HG02798 (cell line): ENCODE measurements around the gene VAPA.

Source experiments
- ATAC-seq: cut with Tn5 transposase; IDR thresholded peaks from one replicate; pipeline ENCODE4 v1.9.1; 2021; ENCODE audit warnings: mild to moderate bottlenecking; ENCODE audit not compliant: unreplicated experiment, poor library complexity

VAPA gene, protein sequence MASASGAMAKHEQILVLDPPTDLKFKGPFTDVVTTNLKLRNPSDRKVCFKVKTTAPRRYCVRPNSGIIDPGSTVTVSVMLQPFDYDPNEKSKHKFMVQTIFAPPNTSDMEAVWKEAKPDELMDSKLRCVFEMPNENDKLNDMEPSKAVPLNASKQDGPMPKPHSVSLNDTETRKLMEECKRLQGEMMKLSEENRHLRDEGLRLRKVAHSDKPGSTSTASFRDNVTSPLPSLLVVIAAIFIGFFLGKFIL

GRCh38 chr18:9913526-9914333 is at the start of gene VAPA:
VAPA (plus strand) TSS chr18:9914016; CDS start chr18:9914257, 241 bp downstream.
- ATAC-seq, result peak; percentile 84

- ATAC-seq, result no peak
These were observed 47.9 kb upstream of the VAPA start for GRCh38 chr18:9865764-9866490.

- no peak for ATAC-seq
These were observed 47.2 kb upstream of the VAPA start for GRCh38 chr18:9866627-9867026.

DNA sequence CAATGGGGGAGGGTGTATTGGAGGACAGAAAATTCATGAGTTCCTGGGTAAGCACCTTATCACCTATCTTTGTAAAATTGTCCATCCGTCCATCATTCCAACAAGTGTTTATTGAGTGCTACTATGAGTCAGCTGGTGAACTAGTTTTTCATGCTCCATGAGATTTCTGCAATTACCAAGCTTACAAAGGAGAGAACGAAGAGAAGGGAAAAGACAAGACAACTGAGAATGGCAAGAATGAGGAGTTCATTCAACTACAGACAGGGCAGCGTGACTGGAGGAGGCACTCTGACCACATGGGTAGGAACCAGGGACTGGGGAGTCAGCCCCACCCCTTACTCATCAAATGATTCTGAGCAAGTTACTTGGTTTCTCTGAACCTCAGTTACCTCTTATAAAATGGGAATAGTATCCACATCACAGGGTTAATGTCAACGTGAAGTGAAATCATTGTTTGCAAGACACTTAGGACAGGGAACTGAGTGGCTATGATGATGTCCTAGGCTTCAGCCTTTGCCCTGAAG is 46.7 kb upstream of the VAPA start:
- ATAC-seq, result no peak

- no peak for ATAC-seq
These were observed 44.7 kb upstream of the VAPA start for GRCh38 chr18:9868857-9869714.

DNA sequence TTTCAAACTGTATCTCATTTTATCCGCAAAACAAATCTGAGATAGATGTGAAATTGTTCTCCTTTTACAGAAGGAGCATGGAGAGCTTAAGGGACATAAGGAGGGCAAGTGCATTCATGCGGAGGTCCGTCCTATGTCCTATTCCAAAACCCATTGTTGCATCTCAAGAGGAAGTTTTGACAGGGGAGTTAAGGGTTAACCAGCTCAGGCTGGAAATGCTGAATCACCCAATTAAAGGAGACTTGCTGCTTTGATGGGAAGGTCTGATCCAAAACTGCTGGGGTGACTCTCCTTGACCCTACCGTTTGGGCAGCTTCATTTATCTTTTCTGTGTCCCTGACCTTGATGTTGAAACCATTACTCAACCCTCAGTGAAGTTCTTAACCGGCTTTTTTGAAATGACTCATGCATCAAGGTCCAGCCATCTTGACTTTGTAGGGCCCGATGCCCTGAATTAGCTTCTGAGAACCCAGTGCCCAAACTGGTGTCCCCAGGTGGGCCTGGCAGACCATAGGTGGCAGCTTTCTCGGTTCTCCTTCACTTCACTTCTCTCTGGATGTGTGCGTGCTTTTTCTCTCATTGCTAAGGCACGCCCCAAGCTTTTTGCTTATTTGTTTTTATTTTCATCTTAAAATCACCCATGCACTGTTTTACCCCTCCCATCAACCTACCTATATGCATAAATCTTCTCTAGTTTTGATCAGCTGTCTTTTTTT is 43.9 kb upstream of the VAPA start:
- peak; percentile 71 for ATAC-seq

GRCh38 chr18:9870431-9871008 is 43.3 kb upstream of the VAPA start:
- ATAC-seq, result no peak

- ATAC-seq, result no peak
These were observed 42.5 kb upstream of the VAPA start for GRCh38 chr18:9871244-9871746.

DNA sequence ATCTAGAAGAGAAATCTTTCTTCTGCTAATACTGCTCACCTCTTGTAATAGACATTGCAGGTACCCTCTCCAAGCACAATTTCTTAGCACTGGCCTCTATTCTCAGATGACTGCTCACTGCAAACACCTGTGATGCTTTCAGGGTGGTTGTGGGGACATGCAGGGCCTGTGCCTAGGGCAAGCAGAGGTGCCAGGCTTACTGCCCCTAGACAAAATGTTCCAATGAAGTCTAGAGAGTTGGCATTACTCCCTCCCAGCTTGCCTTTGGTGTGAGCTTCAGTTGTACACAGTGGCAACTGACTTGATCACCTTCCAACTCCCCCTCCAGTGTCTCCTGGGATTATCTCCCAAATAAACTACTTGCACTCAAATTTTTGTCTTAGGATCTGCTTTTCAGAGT is 41.0 kb upstream of the VAPA start:
- ATAC-seq, result no peak

- ATAC-seq, result no peak
These were observed 39.1 kb upstream of the VAPA start for GRCh38 chr18:9874728-9875127.

DNA sequence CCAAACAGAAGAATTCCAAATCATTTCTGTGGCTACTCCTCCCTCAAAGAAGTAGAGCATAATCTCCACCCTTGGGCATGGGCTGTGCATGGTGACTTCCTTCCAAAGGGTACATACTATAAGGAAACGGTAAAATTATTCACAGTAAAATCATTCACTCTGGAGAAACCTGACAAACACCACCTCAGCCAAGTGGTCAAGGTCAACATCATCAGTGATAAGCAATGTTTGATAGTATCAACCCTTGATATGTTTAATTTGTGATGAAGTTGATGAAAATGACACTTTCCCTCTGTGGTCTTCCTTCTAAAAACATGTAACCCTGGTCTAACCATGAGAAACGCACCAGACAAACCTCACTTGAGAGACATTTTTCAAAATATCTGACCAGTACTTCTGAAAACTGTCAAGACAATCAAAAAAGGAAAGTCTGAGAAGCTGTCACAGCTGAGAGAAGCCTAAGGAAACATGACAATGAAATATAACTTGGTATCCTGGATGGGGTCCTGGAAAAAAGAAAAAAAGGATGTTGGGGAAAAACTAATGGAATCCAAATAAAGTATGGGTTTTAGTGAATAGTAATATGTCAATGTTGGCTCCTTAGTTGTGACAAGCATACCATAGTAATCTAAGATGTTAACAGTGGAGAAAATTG is 37.5 kb upstream of the VAPA start:
- no peak for ATAC-seq

DNA sequence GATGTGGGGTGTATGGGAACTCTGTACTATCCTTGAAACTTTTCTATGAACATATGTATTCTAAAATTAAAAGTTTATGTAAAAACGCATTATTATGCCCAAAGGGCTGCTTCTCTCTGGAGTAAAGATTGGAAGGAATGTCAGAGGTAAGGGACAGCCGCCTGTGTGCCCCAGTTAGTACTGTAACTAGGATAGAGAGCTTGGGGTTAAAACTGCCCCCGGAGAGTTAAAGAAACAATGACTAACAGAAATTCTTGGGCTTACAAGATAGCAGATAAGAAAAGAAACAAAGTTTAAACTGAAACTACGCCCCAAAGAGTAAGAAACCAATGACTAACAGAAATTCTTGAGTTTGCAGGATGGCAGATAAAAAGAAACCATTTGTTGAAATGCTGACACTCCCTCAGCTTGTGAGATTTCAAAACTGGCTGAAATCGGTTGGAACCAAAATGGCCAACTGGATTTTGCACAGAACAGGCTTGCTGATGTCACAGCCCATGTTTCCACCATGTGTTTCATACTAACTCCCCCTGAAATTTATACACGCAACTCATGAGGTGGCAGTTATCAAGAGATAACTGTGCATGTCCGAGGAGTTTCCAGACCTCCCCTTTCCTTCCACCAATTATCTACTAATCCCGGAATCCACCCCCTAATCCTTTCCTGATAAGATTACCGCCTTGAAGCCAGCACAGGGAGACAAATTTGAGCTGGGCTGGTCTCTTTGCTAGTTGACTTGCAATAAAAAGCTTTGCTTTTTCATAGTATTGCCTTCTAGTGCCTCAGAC is 36.8 kb upstream of the VAPA start:
- ATAC-seq, result no peak

GRCh38 chr18:9877655-9878014 is 36.2 kb upstream of the VAPA start:
- ATAC-seq, result no peak

DNA sequence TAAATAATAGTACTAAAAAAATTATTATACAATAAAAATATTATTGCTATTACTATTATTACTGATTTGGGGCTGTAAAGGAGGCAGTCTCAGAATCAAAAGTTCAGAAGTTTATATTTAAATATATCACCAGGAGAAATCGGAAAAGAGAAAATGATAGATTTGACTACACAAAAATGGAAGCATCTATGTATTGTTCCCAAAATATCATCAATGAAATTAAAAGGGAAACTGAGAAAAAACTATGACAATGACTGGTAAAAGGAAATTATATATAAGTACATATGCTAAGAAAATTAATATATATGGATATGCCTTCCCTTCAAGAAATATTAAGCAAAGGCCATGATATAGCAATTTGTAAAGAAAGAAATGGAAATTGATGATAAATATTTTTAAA is 35.7 kb upstream of the VAPA start:
- ATAC-seq, result no peak

DNA sequence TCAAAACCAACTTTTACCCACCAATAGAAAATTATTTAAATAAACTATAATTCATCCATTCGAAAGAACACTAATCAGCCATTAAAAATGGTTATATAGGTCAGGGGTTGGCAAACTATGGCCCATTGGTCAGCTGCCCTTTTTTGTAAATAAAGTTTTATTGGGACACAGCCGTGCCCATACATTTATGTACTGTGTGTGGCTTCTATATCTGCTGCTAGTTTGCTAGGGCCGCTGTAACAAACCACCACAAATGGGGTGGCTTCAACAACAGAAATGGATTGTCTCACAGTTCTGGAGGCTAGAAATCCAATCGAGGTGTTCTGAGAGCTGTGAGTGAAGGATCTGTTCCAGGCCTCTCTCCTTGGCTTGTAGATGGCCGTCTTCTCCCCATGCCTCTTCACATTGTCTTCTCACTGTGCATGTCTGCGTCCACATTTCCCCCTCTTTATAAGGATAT is 35.0 kb upstream of the VAPA start:
- no peak for ATAC-seq

DNA sequence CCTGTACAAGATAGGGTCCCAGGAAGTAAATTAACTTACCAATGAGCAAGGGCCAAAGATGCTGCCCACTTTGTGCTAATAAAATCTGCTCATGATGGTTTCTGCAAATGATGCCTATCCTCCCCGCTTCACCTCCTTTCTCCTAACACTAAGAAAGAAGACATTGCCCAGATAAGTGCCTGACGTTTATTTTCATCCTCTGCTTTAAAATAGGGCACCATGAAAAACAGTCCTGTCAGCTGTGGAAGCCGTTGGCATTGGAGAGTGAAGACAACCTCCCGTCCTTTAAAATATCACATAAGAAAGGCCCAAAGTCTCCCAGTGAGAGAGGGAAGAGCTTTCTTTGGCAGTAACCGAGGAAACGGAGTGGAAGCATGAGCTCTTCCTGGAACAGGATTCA is 29.7 kb upstream of the VAPA start:
- ATAC-seq, result no peak

DNA sequence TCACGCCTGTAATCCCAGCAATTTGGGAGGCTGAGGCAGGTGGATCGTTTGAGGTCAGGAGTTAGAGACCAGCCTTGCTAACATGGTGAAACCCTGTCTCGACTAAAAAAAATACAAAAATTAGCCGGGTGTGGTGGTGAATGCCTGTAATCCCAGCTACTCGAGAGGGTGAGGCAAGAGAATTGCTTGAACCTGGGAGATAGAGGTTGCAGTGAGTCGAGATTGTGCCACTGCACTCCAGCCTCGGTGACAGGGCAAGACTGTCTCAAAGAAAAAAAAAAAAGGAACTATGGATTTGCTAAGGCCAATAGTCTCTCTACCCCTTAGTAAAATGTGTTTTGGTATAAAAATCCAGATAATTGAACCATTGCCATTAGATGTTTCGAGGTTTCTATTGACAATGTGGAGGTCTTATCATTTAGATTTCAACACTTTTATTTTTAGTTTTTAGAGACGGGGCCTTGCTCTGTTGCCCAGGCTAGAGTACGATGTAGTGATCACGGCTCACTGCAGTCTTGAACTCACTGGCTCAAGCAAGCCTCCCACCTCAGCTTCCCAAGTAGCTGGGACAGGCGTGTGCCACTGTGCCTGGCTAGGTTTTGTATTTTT is 29.2 kb upstream of the VAPA start:
- no peak for ATAC-seq
